ENCODE measurements around the gene RAB9A. TPM values are rescaled to one million over a fixed set of nuclear protein-coding genes. Genes with fewer than 3 reads are reported as not detected.

Gene RAB9A
- total and polyA plus RNA-seq, 2 donors (not counting 3 experiments of a cell fraction or from before 2014, with no cell fraction given): 11.5 to 19.2 TPM

GRCh38 chrX:13691841-13692371, 3.0 kb downstream of the RAB9A start:
- no TSS peak for BruUV-seq (replicated peaks)
- Histone ChIP-seq H3K4me2 (ENCODE audit: insufficient read depth, low read length) (no peak overlapping the region), H3K27me3 (ENCODE audit: control insufficient read depth in 2 of 2, insufficient read depth in 2 of 2, low read length in 2 of 2) (no peaks in the 10 kb centered on the region), H3K36me3 (ENCODE audit: control insufficient read depth in 2 of 2, extremely low read depth in 1 of 2, insufficient read depth in 2 of 2, low read length in 2 of 2) (no peaks in the 10 kb centered on the region), H4K20me1 (replicated peaks; ENCODE audit: control insufficient read depth, extremely low read depth, insufficient read depth, low read length) (peaks cover 1% of the 10 kb centered on the region), H3K9me3 (replicated peaks; ENCODE audit: control insufficient read depth, insufficient read depth, low read length) (no peaks in the 10 kb centered on the region), H3K4me1 (ENCODE audit: control insufficient read depth, extremely low read depth, insufficient read depth, low read length) (peaks cover 17% of the 10 kb centered on the region), H3K9ac (replicated peaks; ENCODE audit: extremely low read depth, insufficient read depth, low read length) (no peak overlapping the region), H2AFZ (ENCODE audit: low read depth, low read length) (no peak overlapping the region), H3K79me2 (ENCODE audit: control insufficient read depth, insufficient read depth, low read length) (peaks cover 64% of the 10 kb centered on the region), H3K27ac (ENCODE audit: insufficient read depth, low read depth, low read length) (no peak overlapping the region), H3K4me3 (replicated peaks in 1 of 3; ENCODE audit: insufficient read depth in 1 of 3, low read depth in 1 of 3, low read length in 3 of 3) (no peak overlapping the region), H3K9me1 (replicated peaks; ENCODE audit: control insufficient read depth, extremely low read depth, insufficient read depth, low read length) (no peaks in the 10 kb centered on the region)
- TF ChIP-seq POLR2AphosphoS5 (IDR thresholded peaks at IDR 0.05; ENCODE audit: insufficient read depth, low read depth, low read length) (no peak), GATA2 (IDR thresholded peaks at IDR 0.05; ENCODE audit: insufficient read depth, insufficient read length, low read depth, low read length) (no peak), JUN (IDR thresholded peaks at IDR 0.05; ENCODE audit: borderline replicate concordance, insufficient read depth, insufficient read length, low read depth) (no peak), MYC (IDR thresholded peaks at IDR 0.05; ENCODE audit: low read depth, low read length) (no peak), POLR2A (IDR thresholded peaks at IDR 0.05; ENCODE audit: low read depth, low read length) (no peak), MAX (IDR thresholded peaks at IDR 0.05; ENCODE audit: insufficient read depth, insufficient read length) (no peak), EZH2 (IDR thresholded peaks at IDR 0.05; ENCODE audit: borderline replicate concordance, low read depth, low read length, severe bottlenecking) (no peak), FOS (IDR thresholded peaks at IDR 0.05; ENCODE audit: borderline replicate concordance, insufficient read depth, low read length) (no peak)
- TF ChIP-seq, protein P1, sequence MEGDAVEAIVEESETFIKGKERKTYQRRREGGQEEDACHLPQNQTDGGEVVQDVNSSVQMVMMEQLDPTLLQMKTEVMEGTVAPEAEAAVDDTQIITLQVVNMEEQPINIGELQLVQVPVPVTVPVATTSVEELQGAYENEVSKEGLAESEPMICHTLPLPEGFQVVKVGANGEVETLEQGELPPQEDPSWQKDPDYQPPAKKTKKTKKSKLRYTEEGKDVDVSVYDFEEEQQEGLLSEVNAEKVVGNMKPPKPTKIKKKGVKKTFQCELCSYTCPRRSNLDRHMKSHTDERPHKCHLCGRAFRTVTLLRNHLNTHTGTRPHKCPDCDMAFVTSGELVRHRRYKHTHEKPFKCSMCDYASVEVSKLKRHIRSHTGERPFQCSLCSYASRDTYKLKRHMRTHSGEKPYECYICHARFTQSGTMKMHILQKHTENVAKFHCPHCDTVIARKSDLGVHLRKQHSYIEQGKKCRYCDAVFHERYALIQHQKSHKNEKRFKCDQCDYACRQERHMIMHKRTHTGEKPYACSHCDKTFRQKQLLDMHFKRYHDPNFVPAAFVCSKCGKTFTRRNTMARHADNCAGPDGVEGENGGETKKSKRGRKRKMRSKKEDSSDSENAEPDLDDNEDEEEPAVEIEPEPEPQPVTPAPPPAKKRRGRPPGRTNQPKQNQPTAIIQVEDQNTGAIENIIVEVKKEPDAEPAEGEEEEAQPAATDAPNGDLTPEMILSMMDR (IDR thresholded peaks at IDR 0.05; ENCODE audit: extremely low read depth in 1 of 2, insufficient read depth in 1 of 2, low read depth in 1 of 2, low read length in 2 of 2): no peak
- dilution Hi-C loops (cut with MboI; ENCODE audit: extremely low pct_ligation_motif_present, low sequenced_read_pairs) (no loop called here), intact Hi-C loops (cut with micrococcal nuclease) (no loop called here)
- CTCF ChIA-PET: interaction anchor here (0.7 kb wide), 1 partner anchor 185 kb away, joined by 3 read pairs; no protein-coding TSS in a partner anchor
- FAIRE-seq (peak; percentile 55), DNase-seq (ENCODE audit: low read depth, low spot score) (no peak)
- POLR2A ChIA-PET: no interaction called here
